ENCODE data around the gene CFAP47. TPM values are rescaled to one million over a fixed set of nuclear protein-coding genes. Genes with fewer than 3 reads are reported as not detected.
"Not testable (repeated sequence)": the region's sequence is repeated elsewhere in the genome, so short reads cannot be mapped to it uniquely, and the experiment has no call there.

The CFAP47 gene
- polyA plus RNA-seq: not detected

DNA sequence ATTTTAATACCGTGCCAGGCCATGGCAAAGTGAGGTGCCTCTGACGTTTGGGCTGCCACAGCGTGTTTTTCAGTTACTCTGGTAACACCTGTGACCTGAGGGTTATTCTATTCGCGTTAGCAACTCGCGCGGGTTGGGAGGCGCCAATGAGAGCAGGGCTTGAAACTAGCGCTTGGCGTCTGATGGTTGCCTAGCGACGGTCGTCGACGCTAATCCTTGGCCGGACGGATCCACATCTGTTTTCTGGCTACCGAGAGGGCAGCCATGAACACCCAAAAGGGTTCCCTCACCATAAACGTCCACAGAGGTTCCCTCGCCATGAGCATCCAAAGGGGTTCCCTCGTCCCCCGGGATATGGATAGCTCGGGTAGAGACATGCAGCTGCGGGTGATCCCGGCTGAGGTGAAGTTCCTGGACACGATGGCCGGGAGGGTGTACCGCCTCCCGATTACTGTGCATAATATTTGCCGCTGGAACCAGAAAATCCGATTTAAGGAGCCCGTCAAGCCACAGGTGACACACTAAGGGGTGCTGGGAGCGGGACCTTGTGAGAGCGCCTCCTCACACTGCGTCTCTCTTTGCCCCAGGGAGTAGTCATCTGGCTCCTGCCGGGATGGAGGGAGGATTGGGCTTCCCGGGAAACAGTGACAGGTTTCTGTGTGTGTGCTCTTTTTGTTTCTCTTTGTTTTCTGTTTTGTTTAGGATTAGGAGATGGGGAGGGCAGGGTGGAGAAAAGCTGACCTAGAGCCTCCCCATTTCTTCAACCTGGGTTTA lies at the start of gene CFAP47:
TSS of gene CFAP47 (plus strand) at position 199 of the 774 bp plus-strand sequence. CDS start at position 265, 66 bp downstream.
- peaks cover 0 to 3% of the 10 kb centered on the region in 2 donors for H3K4me1 ChIP-seq (ENCODE audit: control insufficient read depth in 2 of 2, insufficient read depth in 2 of 2, low read length in 1 of 2)
- 4 to 27% methylated on average over 38 of the region's 38 CpGs for whole genome bisulfite sequencing, 2 donors

GRCh38 chrX:35880601-35881000 lies 38.9 kb upstream of the CFAP47 start:
- no peak overlapping the region for H3K27ac ChIP-seq (ENCODE audit: low read depth in 2 of 2, low read length in 1 of 2)
- no peaks in the 10 kb centered on the region for H3K36me3 ChIP-seq (ENCODE audit: control insufficient read depth in 2 of 2, insufficient read depth in 2 of 2, low read length in 1 of 2)
- WGBS, 2 donors: 34 to 41% methylated on average over 2 of the region's 2 CpGs
- no peaks in the 10 kb centered on the region for H3K27me3 ChIP-seq (ENCODE audit: control insufficient read depth in 1 of 2, insufficient read depth in 2 of 2, low read length in 2 of 2)
- H3K4me1 ChIP-seq (ENCODE audit: control insufficient read depth in 2 of 2, insufficient read depth in 2 of 2, low read length in 1 of 2): no peaks in the 10 kb centered on the region
- H3K9me3 ChIP-seq (ENCODE audit: control insufficient read depth in 2 of 2, insufficient read depth in 1 of 2, low read depth in 1 of 2, low read length in 1 of 2): no peaks in the 10 kb centered on the region
- no peak overlapping the region for H3K4me3 ChIP-seq (ENCODE audit: low read depth in 1 of 2, low read length in 2 of 2)

More for the DNA sequence above, at the start of gene CFAP47:
- Histone ChIP-seq H3K36me3 (ENCODE audit: control insufficient read depth in 2 of 2, insufficient read depth in 2 of 2, low read length in 1 of 2) (no peaks in the 10 kb centered on the region), H3K9me3 (ENCODE audit: control insufficient read depth in 2 of 2, insufficient read depth in 1 of 2, low read depth in 1 of 2, low read length in 1 of 2) (no peaks in the 10 kb centered on the region), H3K27ac (ENCODE audit: low read depth in 2 of 2, low read length in 1 of 2) (no peak within 1 kb of the TSS), H3K27me3 (ENCODE audit: control insufficient read depth in 1 of 2, insufficient read depth in 2 of 2, low read length in 2 of 2) (no peaks in the 10 kb centered on the region), H3K4me3 (ENCODE audit: low read depth in 1 of 2, low read length in 2 of 2) (no peak within 1 kb of the TSS)

GRCh38 chrX:35886135-35886534 lies 33.4 kb upstream of the CFAP47 start:
- H3K4me3 ChIP-seq (ENCODE audit: low read depth in 1 of 2, low read length in 2 of 2): no peak overlapping the region
- H3K36me3 ChIP-seq (ENCODE audit: control insufficient read depth in 2 of 2, insufficient read depth in 2 of 2, low read length in 1 of 2): no peaks in the 10 kb centered on the region
- H3K4me1 ChIP-seq (ENCODE audit: control insufficient read depth in 2 of 2, insufficient read depth in 2 of 2, low read length in 1 of 2): no peaks in the 10 kb centered on the region
- no peaks in the 10 kb centered on the region for H3K27me3 ChIP-seq (ENCODE audit: control insufficient read depth in 1 of 2, insufficient read depth in 2 of 2, low read length in 2 of 2)
- no peaks in the 10 kb centered on the region for H3K9me3 ChIP-seq (ENCODE audit: control insufficient read depth in 2 of 2, insufficient read depth in 1 of 2, low read depth in 1 of 2, low read length in 1 of 2)
- H3K27ac ChIP-seq (ENCODE audit: low read depth in 2 of 2, low read length in 1 of 2): no peak overlapping the region

- H3K4me3 ChIP-seq (ENCODE audit: low read depth in 1 of 2, low read length in 2 of 2): no peak overlapping the region
- H3K4me1 ChIP-seq (ENCODE audit: control insufficient read depth in 2 of 2, insufficient read depth in 2 of 2, low read length in 1 of 2): no peaks in the 10 kb centered on the region
- H3K27ac ChIP-seq (ENCODE audit: low read depth in 2 of 2, low read length in 1 of 2): no peak overlapping the region
- no peaks in the 10 kb centered on the region for H3K9me3 ChIP-seq (ENCODE audit: control insufficient read depth in 2 of 2, insufficient read depth in 1 of 2, low read depth in 1 of 2, low read length in 1 of 2)
- WGBS, 2 donors: 60 to 65% methylated on average over 9 of the region's 9 CpGs
- no peaks in the 10 kb centered on the region for H3K27me3 ChIP-seq (ENCODE audit: control insufficient read depth in 1 of 2, insufficient read depth in 2 of 2, low read length in 2 of 2)
- H3K36me3 ChIP-seq (ENCODE audit: control insufficient read depth in 2 of 2, insufficient read depth in 2 of 2, low read length in 1 of 2): no peaks in the 10 kb centered on the region
Observed at GRCh38 chrX:35890699-35891098, 28.8 kb upstream of the CFAP47 start.

GRCh38 chrX:35986816-35987215 lies 67.3 kb downstream of the CFAP47 start:
- not testable (repeated sequence) for H3K9me3 ChIP-seq (ENCODE audit: control insufficient read depth in 2 of 2, insufficient read depth in 1 of 2, low read depth in 1 of 2, low read length in 1 of 2); H3K36me3 ChIP-seq (ENCODE audit: control insufficient read depth in 2 of 2, insufficient read depth in 2 of 2, low read length in 1 of 2); H3K27ac ChIP-seq (ENCODE audit: low read depth in 2 of 2, low read length in 1 of 2); H3K27me3 ChIP-seq (ENCODE audit: control insufficient read depth in 1 of 2, insufficient read depth in 2 of 2, low read length in 2 of 2); H3K4me1 ChIP-seq (ENCODE audit: control insufficient read depth in 2 of 2, insufficient read depth in 2 of 2, low read length in 1 of 2); H3K4me3 ChIP-seq (ENCODE audit: low read depth in 1 of 2, low read length in 2 of 2)
- 74 to 91% methylated on average over 6 of the region's 6 CpGs for WGBS, 2 donors

DNA sequence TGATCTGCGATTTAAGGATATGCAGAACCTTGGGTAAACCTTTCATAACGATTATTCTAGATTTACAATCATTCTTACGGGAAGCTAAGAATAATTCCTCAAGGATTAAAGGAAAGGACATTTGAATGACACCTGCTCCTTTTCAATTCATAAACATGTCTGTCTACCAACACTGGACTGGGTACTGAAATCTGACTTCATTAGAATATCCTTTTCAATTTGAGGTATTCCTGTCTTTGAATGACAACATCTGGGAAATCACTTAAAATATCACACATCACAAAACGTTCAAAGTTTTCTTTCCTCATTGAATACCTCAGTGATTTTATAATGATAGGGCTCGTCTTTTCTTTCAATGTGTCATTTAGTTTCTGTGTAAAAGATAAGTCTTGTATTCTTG lies 87.7 kb downstream of the CFAP47 start:
- WGBS, 2 donors: 52 to 66% methylated on average over 5 of the region's 5 CpGs
- H3K27ac ChIP-seq (ENCODE audit: low read depth in 2 of 2, low read length in 1 of 2): no peak overlapping the region
- no peaks in the 10 kb centered on the region for H3K9me3 ChIP-seq (ENCODE audit: control insufficient read depth in 2 of 2, insufficient read depth in 1 of 2, low read depth in 1 of 2, low read length in 1 of 2)
- H3K36me3 ChIP-seq (ENCODE audit: control insufficient read depth in 2 of 2, insufficient read depth in 2 of 2, low read length in 1 of 2): no peaks in the 10 kb centered on the region
- H3K4me3 ChIP-seq (ENCODE audit: low read depth in 1 of 2, low read length in 2 of 2): no peak overlapping the region
- H3K4me1 ChIP-seq (ENCODE audit: control insufficient read depth in 2 of 2, insufficient read depth in 2 of 2, low read length in 1 of 2): no peaks in the 10 kb centered on the region
- no peaks in the 10 kb centered on the region for H3K27me3 ChIP-seq (ENCODE audit: control insufficient read depth in 1 of 2, insufficient read depth in 2 of 2, low read length in 2 of 2)

GRCh38 chrX:36019125-36019524 lies 99.6 kb downstream of the CFAP47 start:
- Histone ChIP-seq H3K9me3 (ENCODE audit: control insufficient read depth in 2 of 2, insufficient read depth in 1 of 2, low read depth in 1 of 2, low read length in 1 of 2) (no peaks in the 10 kb centered on the region), H3K27ac (ENCODE audit: low read depth in 2 of 2, low read length in 1 of 2) (no peak overlapping the region), H3K4me3 (ENCODE audit: low read depth in 1 of 2, low read length in 2 of 2) (no peak overlapping the region), H3K36me3 (ENCODE audit: control insufficient read depth in 2 of 2, insufficient read depth in 2 of 2, low read length in 1 of 2) (no peaks in the 10 kb centered on the region), H3K4me1 (ENCODE audit: control insufficient read depth in 2 of 2, insufficient read depth in 2 of 2, low read length in 1 of 2) (no peaks in the 10 kb centered on the region), H3K27me3 (ENCODE audit: control insufficient read depth in 1 of 2, insufficient read depth in 2 of 2, low read length in 2 of 2) (no peaks in the 10 kb centered on the region)
- WGBS, 2 donors: 33 to 35% methylated on average over 7 of the region's 7 CpGs

DNA sequence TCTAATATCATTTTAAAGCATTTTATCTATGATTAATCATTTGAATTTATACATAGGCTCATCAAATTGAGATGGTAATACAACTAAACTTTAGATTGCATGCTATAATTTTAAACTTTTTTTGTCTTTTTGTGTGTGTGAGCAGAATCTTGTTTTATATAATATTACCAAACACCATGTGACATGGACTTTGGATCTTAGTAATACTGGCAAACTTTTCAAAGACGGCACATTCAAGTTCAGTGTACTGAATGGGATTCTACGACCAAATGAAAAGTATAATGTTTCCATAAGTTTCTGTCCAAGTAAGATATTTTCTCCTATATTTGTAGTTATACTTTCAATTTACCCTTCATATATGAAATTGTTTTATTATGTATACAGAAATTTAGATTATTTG lies 116.0 kb downstream of the CFAP47 start:
- Histone ChIP-seq H3K9me3 (ENCODE audit: control insufficient read depth in 2 of 2, insufficient read depth in 1 of 2, low read depth in 1 of 2, low read length in 1 of 2) (no peaks in the 10 kb centered on the region), H3K4me3 (ENCODE audit: low read depth in 1 of 2, low read length in 2 of 2) (no peak overlapping the region), H3K27me3 (ENCODE audit: control insufficient read depth in 1 of 2, insufficient read depth in 2 of 2, low read length in 2 of 2) (no peaks in the 10 kb centered on the region), H3K4me1 (ENCODE audit: control insufficient read depth in 2 of 2, insufficient read depth in 2 of 2, low read length in 1 of 2) (no peaks in the 10 kb centered on the region), H3K27ac (ENCODE audit: low read depth in 2 of 2, low read length in 1 of 2) (no peak overlapping the region), H3K36me3 (ENCODE audit: control insufficient read depth in 2 of 2, insufficient read depth in 2 of 2, low read length in 1 of 2) (no peaks in the 10 kb centered on the region)
- 69 to 83% methylated on average over 2 of the region's 2 CpGs for WGBS, 2 donors

DNA sequence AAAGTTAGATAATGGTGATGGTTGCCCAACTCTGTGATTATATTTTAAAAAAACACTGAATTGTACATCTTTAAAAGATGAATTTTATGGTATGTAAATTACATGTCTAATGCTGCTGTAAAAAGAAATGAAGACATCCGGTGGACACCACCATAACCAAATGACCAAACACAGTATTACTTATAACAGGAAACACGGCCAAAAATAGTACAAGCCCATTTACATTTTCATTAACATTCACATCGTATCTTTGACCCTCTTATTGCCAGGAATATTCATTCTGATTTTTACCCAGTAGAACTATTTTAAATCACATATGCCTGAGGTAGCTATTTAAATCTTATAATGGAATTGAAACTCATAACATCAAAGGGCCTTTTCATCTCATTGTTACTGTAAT lies 143.2 kb downstream of the CFAP47 start:
- WGBS, 2 donors: 69 to 76% methylated on average over 3 of the region's 3 CpGs
- no peaks in the 10 kb centered on the region for H3K27me3 ChIP-seq (ENCODE audit: control insufficient read depth in 1 of 2, insufficient read depth in 2 of 2, low read length in 2 of 2)

DNA sequence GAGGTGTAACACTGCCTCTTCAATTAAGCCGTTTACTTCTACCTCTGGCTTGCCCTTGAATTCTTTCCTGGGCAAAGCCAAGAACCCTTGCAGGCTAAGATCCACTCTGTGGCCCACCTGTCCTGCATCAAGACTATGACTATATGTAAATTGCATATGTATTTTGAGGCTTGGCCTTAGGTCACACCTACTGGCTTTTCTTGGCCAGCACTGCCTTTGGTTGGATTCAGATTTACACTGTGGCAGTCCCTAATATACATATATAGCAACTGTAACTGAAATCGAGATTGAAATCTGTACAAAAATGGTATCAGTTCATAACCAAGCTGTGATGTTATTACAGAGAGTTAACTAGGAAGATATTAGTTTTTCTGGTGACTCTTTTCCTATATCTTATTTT lies 151.5 kb downstream of the CFAP47 start:
- Histone ChIP-seq H3K27ac (ENCODE audit: low read depth in 2 of 2, low read length in 1 of 2) (no peak overlapping the region), H3K9me3 (ENCODE audit: control insufficient read depth in 2 of 2, insufficient read depth in 1 of 2, low read depth in 1 of 2, low read length in 1 of 2) (no peaks in the 10 kb centered on the region), H3K36me3 (ENCODE audit: control insufficient read depth in 2 of 2, insufficient read depth in 2 of 2, low read length in 1 of 2) (no peaks in the 10 kb centered on the region), H3K4me3 (ENCODE audit: low read depth in 1 of 2, low read length in 2 of 2) (no peak overlapping the region), H3K27me3 (ENCODE audit: control insufficient read depth in 1 of 2, insufficient read depth in 2 of 2, low read length in 2 of 2) (no peaks in the 10 kb centered on the region), H3K4me1 (ENCODE audit: control insufficient read depth in 2 of 2, insufficient read depth in 2 of 2, low read length in 1 of 2) (no peaks in the 10 kb centered on the region)
- whole genome bisulfite sequencing, 2 donors: 75 to 83% methylated on average over 2 of the region's 2 CpGs

More for the DNA sequence above, 143.2 kb downstream of the CFAP47 start:
- no peak overlapping the region for H3K4me3 ChIP-seq (ENCODE audit: low read depth in 1 of 2, low read length in 2 of 2)
- no peak overlapping the region for H3K27ac ChIP-seq (ENCODE audit: low read depth in 2 of 2, low read length in 1 of 2)
- no peaks in the 10 kb centered on the region for H3K9me3 ChIP-seq (ENCODE audit: control insufficient read depth in 2 of 2, insufficient read depth in 1 of 2, low read depth in 1 of 2, low read length in 1 of 2)
- H3K36me3 ChIP-seq (ENCODE audit: control insufficient read depth in 2 of 2, insufficient read depth in 2 of 2, low read length in 1 of 2): no peaks in the 10 kb centered on the region
- H3K4me1 ChIP-seq (ENCODE audit: control insufficient read depth in 2 of 2, insufficient read depth in 2 of 2, low read length in 1 of 2): no peaks in the 10 kb centered on the region

Measured in esophagus (tissue), 2 donors.